ENCODE measurements around the gene C1S.

The C1S gene

DNA sequence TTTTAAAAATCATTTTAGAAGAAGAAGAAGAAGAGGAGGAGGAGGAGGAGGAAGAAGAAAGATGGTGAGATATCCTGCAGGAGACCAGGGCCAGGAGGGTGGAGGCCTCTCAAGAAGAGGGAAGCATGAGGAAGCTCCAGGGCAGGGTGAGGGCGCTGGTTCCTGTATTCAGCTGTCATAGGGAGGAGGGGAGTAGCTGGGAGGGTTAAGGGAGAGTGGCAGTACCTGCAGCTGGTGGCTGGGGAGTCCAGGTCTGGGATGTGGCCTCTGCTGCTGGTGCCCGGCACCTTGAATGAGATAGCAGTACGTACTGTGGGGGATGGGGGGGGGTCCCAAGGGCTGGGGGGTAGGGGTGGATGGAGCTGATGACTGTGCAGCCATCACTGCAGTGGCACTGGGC, 58.4 kb downstream of the C1S start:
- no peak for DNase-seq (ENCODE audit: low spot score)

DNA sequence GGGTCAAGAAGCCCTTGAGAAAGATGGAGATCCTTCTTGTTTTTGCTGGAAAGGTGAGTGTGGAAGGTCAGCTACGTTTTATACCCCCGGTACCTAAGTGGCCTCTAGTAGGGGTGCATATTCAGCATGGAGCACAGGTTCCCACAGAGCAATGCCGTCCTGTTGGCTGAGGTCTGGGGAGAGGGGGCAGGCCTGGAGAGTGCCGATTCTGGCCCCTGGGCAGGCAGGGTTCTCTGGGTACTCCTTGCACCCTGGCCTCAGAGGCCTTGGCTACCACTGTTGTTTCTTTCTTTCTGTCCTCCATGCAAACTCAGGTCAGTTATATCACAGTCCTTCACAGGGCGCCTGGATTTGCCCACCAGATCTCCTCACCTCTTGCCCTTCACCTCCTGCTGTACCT, 59.6 kb downstream of the C1S start:
- TF ChIP-seq, protein P1, sequence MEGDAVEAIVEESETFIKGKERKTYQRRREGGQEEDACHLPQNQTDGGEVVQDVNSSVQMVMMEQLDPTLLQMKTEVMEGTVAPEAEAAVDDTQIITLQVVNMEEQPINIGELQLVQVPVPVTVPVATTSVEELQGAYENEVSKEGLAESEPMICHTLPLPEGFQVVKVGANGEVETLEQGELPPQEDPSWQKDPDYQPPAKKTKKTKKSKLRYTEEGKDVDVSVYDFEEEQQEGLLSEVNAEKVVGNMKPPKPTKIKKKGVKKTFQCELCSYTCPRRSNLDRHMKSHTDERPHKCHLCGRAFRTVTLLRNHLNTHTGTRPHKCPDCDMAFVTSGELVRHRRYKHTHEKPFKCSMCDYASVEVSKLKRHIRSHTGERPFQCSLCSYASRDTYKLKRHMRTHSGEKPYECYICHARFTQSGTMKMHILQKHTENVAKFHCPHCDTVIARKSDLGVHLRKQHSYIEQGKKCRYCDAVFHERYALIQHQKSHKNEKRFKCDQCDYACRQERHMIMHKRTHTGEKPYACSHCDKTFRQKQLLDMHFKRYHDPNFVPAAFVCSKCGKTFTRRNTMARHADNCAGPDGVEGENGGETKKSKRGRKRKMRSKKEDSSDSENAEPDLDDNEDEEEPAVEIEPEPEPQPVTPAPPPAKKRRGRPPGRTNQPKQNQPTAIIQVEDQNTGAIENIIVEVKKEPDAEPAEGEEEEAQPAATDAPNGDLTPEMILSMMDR (IDR thresholded peaks at IDR 0.05; ENCODE audit: extremely low read depth, missing control alignments), result no peak
- DNase-seq (ENCODE audit: low spot score), result no peak

More for the DNA sequence above, 58.4 kb downstream of the C1S start:
- TF ChIP-seq, protein P1 (IDR thresholded peaks at IDR 0.05; ENCODE audit: extremely low read depth, missing control alignments), result no peak

Data from GM20000 (cell line).